ENCODE data around the gene PNLIPRP2.

PNLIPRP2 gene

DNA sequence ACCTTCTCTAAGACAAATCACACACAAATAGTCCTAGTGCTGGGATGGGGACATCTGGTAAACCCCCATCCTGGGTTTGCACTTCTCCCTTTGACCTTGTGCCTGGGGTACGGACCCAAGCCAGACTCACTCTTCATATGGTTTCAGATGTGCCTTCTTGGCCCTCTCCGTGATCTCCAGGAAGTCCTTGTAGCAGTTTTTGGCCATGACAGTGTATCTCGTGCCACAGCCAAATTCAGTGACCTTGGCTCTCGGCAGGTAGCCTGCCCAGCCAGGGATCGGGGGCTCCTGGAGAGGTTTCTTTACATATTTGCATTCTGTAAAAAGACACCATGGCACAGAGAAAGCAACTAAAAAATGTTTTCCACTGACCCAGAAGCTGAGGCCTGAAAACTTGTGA, 43.9 kb downstream of the PNLIPRP2 start:
- Histone ChIP-seq H3K4me3 (ENCODE audit: insufficient read depth, low read length, poor library complexity, severe bottlenecking) (no peak overlapping the region), H3F3A (ENCODE audit: insufficient read depth) (no peaks in the 10 kb centered on the region), H4K20me1 (ENCODE audit: low read depth, low read length) (no peaks in the 10 kb centered on the region), H3K9ac (ENCODE audit: low read length) (no peak overlapping the region), H3K9me3 (ENCODE audit: insufficient read depth, low read length) (no peaks in the 10 kb centered on the region), H3K27me3 (ENCODE audit: low read length) (no peaks in the 10 kb centered on the region), H3K9me2 (replicated peaks; ENCODE audit: insufficient read depth, low read length) (no peaks in the 10 kb centered on the region), H3K27ac (ENCODE audit: low read depth, low read length) (no peak overlapping the region), H2AFZ (ENCODE audit: low read depth, low read length, severe bottlenecking) (no peak overlapping the region), H3K79me2 (ENCODE audit: insufficient read depth, low read length) (no peaks in the 10 kb centered on the region), H3K36me3 (ENCODE audit: low read length) (no peaks in the 10 kb centered on the region), H3K4me2 (ENCODE audit: low read depth, low read length, poor library complexity, severe bottlenecking) (no peak overlapping the region)
- TF ChIP-seq, protein P1, sequence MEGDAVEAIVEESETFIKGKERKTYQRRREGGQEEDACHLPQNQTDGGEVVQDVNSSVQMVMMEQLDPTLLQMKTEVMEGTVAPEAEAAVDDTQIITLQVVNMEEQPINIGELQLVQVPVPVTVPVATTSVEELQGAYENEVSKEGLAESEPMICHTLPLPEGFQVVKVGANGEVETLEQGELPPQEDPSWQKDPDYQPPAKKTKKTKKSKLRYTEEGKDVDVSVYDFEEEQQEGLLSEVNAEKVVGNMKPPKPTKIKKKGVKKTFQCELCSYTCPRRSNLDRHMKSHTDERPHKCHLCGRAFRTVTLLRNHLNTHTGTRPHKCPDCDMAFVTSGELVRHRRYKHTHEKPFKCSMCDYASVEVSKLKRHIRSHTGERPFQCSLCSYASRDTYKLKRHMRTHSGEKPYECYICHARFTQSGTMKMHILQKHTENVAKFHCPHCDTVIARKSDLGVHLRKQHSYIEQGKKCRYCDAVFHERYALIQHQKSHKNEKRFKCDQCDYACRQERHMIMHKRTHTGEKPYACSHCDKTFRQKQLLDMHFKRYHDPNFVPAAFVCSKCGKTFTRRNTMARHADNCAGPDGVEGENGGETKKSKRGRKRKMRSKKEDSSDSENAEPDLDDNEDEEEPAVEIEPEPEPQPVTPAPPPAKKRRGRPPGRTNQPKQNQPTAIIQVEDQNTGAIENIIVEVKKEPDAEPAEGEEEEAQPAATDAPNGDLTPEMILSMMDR (IDR thresholded peaks at IDR 0.05; ENCODE audit: insufficient read depth, low read length, poor library complexity, severe bottlenecking): no peak
- TF ChIP-seq EZH2phosphoT487 (conservative IDR thresholded peaks at IDR 0.05; ENCODE audit: low read length): no peak

GRCh38 chr10:116665541-116666125, 44.9 kb downstream of the PNLIPRP2 start:
- Histone ChIP-seq H3K36me3 (ENCODE audit: low read length) (no peaks in the 10 kb centered on the region), H3K79me2 (ENCODE audit: insufficient read depth, low read length) (no peaks in the 10 kb centered on the region)

GRCh38 chr10:116667484-116667883, 46.7 kb downstream of the PNLIPRP2 start:
- Histone ChIP-seq H3F3A (ENCODE audit: insufficient read depth) (no peaks in the 10 kb centered on the region), H3K9ac (ENCODE audit: low read length) (no peak overlapping the region)

More at GRCh38 chr10:116665541-116666125, 44.9 kb downstream of the PNLIPRP2 start:
- H3K9me3 ChIP-seq (ENCODE audit: insufficient read depth, low read length): no peaks in the 10 kb centered on the region
- H3K27ac ChIP-seq (ENCODE audit: low read depth, low read length): no peak overlapping the region
- H3K9me2 ChIP-seq (replicated peaks; ENCODE audit: insufficient read depth, low read length): no peaks in the 10 kb centered on the region
- no peaks in the 10 kb centered on the region for H3F3A ChIP-seq (ENCODE audit: insufficient read depth)
- no peak overlapping the region for H3K4me3 ChIP-seq (ENCODE audit: insufficient read depth, low read length, poor library complexity, severe bottlenecking)
- H3K9ac ChIP-seq (ENCODE audit: low read length): no peak overlapping the region
- H4K20me1 ChIP-seq (ENCODE audit: low read depth, low read length): no peaks in the 10 kb centered on the region
- H3K4me2 ChIP-seq (ENCODE audit: low read depth, low read length, poor library complexity, severe bottlenecking): no peak overlapping the region
- TF ChIP-seq, protein P1 (IDR thresholded peaks at IDR 0.05; ENCODE audit: insufficient read depth, low read length, poor library complexity, severe bottlenecking): no peak
- no peak for TF ChIP-seq EZH2phosphoT487 (conservative IDR thresholded peaks at IDR 0.05; ENCODE audit: low read length)
- H3K27me3 ChIP-seq (ENCODE audit: low read length): no peaks in the 10 kb centered on the region
- H2AFZ ChIP-seq (ENCODE audit: low read depth, low read length, severe bottlenecking): no peak overlapping the region

More at GRCh38 chr10:116667484-116667883, 46.7 kb downstream of the PNLIPRP2 start:
- Histone ChIP-seq H3K4me3 (ENCODE audit: insufficient read depth, low read length, poor library complexity, severe bottlenecking) (no peak overlapping the region), H4K20me1 (ENCODE audit: low read depth, low read length) (no peaks in the 10 kb centered on the region), H3K9me3 (ENCODE audit: insufficient read depth, low read length) (no peaks in the 10 kb centered on the region), H3K36me3 (ENCODE audit: low read length) (no peaks in the 10 kb centered on the region), H3K27me3 (ENCODE audit: low read length) (no peaks in the 10 kb centered on the region), H3K9me2 (replicated peaks; ENCODE audit: insufficient read depth, low read length) (no peaks in the 10 kb centered on the region), H3K27ac (ENCODE audit: low read depth, low read length) (no peak overlapping the region), H3K4me2 (ENCODE audit: low read depth, low read length, poor library complexity, severe bottlenecking) (no peak overlapping the region), H2AFZ (ENCODE audit: low read depth, low read length, severe bottlenecking) (no peak overlapping the region), H3K79me2 (ENCODE audit: insufficient read depth, low read length) (no peaks in the 10 kb centered on the region)
- TF ChIP-seq, protein P1 (IDR thresholded peaks at IDR 0.05; ENCODE audit: insufficient read depth, low read length, poor library complexity, severe bottlenecking): no peak
- TF ChIP-seq EZH2phosphoT487 (conservative IDR thresholded peaks at IDR 0.05; ENCODE audit: low read length): no peak
